ENCODE data around the gene ATP7B. TPM values are rescaled to one million over a fixed set of nuclear protein-coding genes. Genes with fewer than 3 reads are reported as not detected.

Gene ATP7B
- total RNA-seq, 1 experiment from 2014 or later = 5.6 TPM

GRCh38 chr13:51981355-51981754 lies 29.9 kb downstream of the ATP7B start:
- CTCF ChIA-PET = no interaction called here
- no peaks in the 10 kb centered on the region for H3K9me3 Mint-ChIP-seq (ENCODE audit: low read depth, unreplicated experiment)
- H3K27ac Mint-ChIP-seq (ENCODE audit: unreplicated experiment) = no peak overlapping the region
- H3K27me3 Mint-ChIP-seq (ENCODE audit: unreplicated experiment) = peaks cover 12% of the 10 kb centered on the region
- H3K36me3 Mint-ChIP-seq (ENCODE audit: insufficient read depth, unreplicated experiment) = no peaks in the 10 kb centered on the region
- no peak for DNase-seq
- H3K4me3 Mint-ChIP-seq (ENCODE audit: low read depth, unreplicated experiment) = no peak overlapping the region
- no TSS peak for BruUV-seq (replicated peaks)
- no peak for TF ChIP-seq CTCF (IDR thresholded peaks at IDR 0.05; ENCODE audit: unreplicated experiment)
- no peaks in the 10 kb centered on the region for H3K4me1 Mint-ChIP-seq (ENCODE audit: low read depth, unreplicated experiment)
- intact Hi-C loops (cut with micrococcal nuclease; ENCODE audit: unreplicated experiment) = no loop called here

DNA sequence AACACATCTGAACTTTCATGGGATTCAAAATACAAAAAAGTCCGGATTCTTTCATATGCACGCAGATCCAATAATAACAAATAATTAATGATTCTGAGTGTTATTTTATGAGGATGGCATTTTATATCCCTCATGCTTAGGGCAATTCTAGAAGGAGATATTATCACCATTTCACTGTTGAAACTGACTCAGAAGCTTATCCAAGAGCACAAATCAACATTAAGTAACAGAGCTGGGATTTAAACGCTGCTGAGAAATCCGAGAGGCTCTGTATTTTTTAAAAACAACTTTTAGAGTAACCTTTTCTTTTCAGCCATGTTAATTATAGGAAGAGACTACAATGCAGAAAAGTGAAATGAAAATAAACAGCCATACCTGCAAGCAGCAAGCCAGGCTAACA lies 30.3 kb downstream of the ATP7B start:
- intact Hi-C loops (cut with micrococcal nuclease; ENCODE audit: unreplicated experiment) = no loop called here
- TF ChIP-seq CTCF (IDR thresholded peaks at IDR 0.05; ENCODE audit: unreplicated experiment) = no peak
- Mint-ChIP-seq H3K27ac (ENCODE audit: unreplicated experiment) (no peak overlapping the region), H3K9me3 (ENCODE audit: low read depth, unreplicated experiment) (no peaks in the 10 kb centered on the region), H3K36me3 (ENCODE audit: insufficient read depth, unreplicated experiment) (no peaks in the 10 kb centered on the region), H3K27me3 (ENCODE audit: unreplicated experiment) (peaks cover 8% of the 10 kb centered on the region), H3K4me3 (ENCODE audit: low read depth, unreplicated experiment) (no peak overlapping the region), H3K4me1 (ENCODE audit: low read depth, unreplicated experiment) (no peaks in the 10 kb centered on the region)
- CTCF ChIA-PET = no interaction called here
- DNase-seq = no peak
- BruUV-seq (replicated peaks) = no TSS peak

GRCh38 chr13:51978796-51979556 lies 32.3 kb downstream of the ATP7B start:
- H3K36me3 Mint-ChIP-seq (ENCODE audit: insufficient read depth, unreplicated experiment) = no peaks in the 10 kb centered on the region
- H3K4me1 Mint-ChIP-seq (ENCODE audit: low read depth, unreplicated experiment) = no peaks in the 10 kb centered on the region
- no peak overlapping the region for H3K27ac Mint-ChIP-seq (ENCODE audit: unreplicated experiment)
- TF ChIP-seq CTCF (IDR thresholded peaks at IDR 0.05; ENCODE audit: unreplicated experiment) = no peak
- H3K9me3 Mint-ChIP-seq (ENCODE audit: low read depth, unreplicated experiment) = no peaks in the 10 kb centered on the region
- no peak overlapping the region for H3K4me3 Mint-ChIP-seq (ENCODE audit: low read depth, unreplicated experiment)
- DNase-seq = no peak
- H3K27me3 Mint-ChIP-seq (ENCODE audit: unreplicated experiment) = no peaks in the 10 kb centered on the region
- BruUV-seq (replicated peaks) = no TSS peak
- intact Hi-C loops (cut with micrococcal nuclease; ENCODE audit: unreplicated experiment) = no loop called here
- CTCF ChIA-PET = no interaction called here

DNA sequence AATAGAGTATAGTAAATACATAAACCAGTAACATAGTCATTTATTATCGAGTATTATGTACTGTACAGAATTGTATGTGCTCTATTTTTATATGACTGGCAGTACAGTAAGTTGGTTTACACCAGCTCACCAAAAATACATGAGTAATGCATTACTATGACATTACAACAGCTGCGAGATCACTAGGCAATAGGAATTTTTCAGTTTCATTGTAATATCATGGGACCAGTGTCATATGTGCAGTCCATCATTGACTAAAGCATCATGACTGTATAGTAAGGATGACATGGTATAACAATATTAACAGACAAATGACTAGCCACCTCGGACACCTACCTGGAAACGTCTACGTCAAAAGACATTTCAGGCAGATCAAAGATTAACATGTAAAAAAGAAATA lies 33.6 kb downstream of the ATP7B start:
- H3K4me1 Mint-ChIP-seq (ENCODE audit: low read depth, unreplicated experiment) = no peaks in the 10 kb centered on the region
- no peaks in the 10 kb centered on the region for H3K27me3 Mint-ChIP-seq (ENCODE audit: unreplicated experiment)
- BruUV-seq (replicated peaks) = no TSS peak
- CTCF ChIA-PET = no interaction called here
- intact Hi-C loops (cut with micrococcal nuclease; ENCODE audit: unreplicated experiment) = no loop called here
- no peak for DNase-seq
- no peak overlapping the region for H3K4me3 Mint-ChIP-seq (ENCODE audit: low read depth, unreplicated experiment)
- H3K9me3 Mint-ChIP-seq (ENCODE audit: low read depth, unreplicated experiment) = no peaks in the 10 kb centered on the region
- TF ChIP-seq CTCF (IDR thresholded peaks at IDR 0.05; ENCODE audit: unreplicated experiment) = no peak
- H3K27ac Mint-ChIP-seq (ENCODE audit: unreplicated experiment) = no peak overlapping the region
- no peaks in the 10 kb centered on the region for H3K36me3 Mint-ChIP-seq (ENCODE audit: insufficient read depth, unreplicated experiment)
